OCI-LY3 (cell line): ENCODE measurements around the gene BOD1L1.

Source experiments
- EZH2phosphoT487 ChIP-seq: fragments of 200-600 bp; shearing (Covaris generic); IDR thresholded peaks from 2 replicates; pipeline ENCODE4 v1.6.1; 2018; ENCODE audit warnings: antibody characterized with exemption, mixed run types, low read depth
- TF ChIP-seq, protein P1 (sequence below): fragments of 200-600, 300-600 bp; sonication (generic); IDR thresholded peaks from 2 replicates; pipeline ENCODE4 v1.5.1; 2014; ENCODE audit warnings: antibody characterized with exemption, low read length, low read depth

GRCh38 chr4:13522282-13523104 is 105.0 kb downstream of the BOD1L1 start:
- TF ChIP-seq, protein P1, sequence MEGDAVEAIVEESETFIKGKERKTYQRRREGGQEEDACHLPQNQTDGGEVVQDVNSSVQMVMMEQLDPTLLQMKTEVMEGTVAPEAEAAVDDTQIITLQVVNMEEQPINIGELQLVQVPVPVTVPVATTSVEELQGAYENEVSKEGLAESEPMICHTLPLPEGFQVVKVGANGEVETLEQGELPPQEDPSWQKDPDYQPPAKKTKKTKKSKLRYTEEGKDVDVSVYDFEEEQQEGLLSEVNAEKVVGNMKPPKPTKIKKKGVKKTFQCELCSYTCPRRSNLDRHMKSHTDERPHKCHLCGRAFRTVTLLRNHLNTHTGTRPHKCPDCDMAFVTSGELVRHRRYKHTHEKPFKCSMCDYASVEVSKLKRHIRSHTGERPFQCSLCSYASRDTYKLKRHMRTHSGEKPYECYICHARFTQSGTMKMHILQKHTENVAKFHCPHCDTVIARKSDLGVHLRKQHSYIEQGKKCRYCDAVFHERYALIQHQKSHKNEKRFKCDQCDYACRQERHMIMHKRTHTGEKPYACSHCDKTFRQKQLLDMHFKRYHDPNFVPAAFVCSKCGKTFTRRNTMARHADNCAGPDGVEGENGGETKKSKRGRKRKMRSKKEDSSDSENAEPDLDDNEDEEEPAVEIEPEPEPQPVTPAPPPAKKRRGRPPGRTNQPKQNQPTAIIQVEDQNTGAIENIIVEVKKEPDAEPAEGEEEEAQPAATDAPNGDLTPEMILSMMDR, result no peak
- no peak for TF ChIP-seq EZH2phosphoT487
